DND-41 (cell line): Measurements from ENCODE around the gene TMEM127.

Source experiments
- ATAC-seq: fragments of 200-7000 bp; cut with Tn5 transposase; 3 replicates; pipeline ENCODE4 v1.9.1; 2021; ENCODE audit warnings: low read depth; ENCODE audit not compliant: insufficient read depth
- DNase-seq: peaks from one replicate; pipeline ENCODE4 v3.0.0-alpha.2; 2020
- H2AFZ ChIP-seq: 2 replicates; pipeline ENCODE4 v1.6.0; 2012; ENCODE audit warnings: low read depth, low read length
- H3K27ac ChIP-seq: 2 replicates; pipeline ENCODE4 v1.5.1; 2012; ENCODE audit warnings: low read length, inconsistent platforms
- H3K27me3 ChIP-seq: fragments of 200-600 bp; sonication (generic); 2 replicates; pipeline ENCODE4 v1.6.0; 2012; ENCODE audit warnings: low read length, mild to moderate bottlenecking, inconsistent platforms; ENCODE audit not compliant: insufficient read depth, poor library complexity
- H3K36me3 ChIP-seq: 2 replicates; pipeline ENCODE4 v1.5.1; 2012; ENCODE audit warnings: low read length, inconsistent platforms; ENCODE audit not compliant: insufficient read depth
- H3K4me1 ChIP-seq: 2 replicates; pipeline ENCODE4 v1.5.1; 2012; ENCODE audit warnings: mild to moderate bottlenecking, low read length; ENCODE audit not compliant: insufficient read depth
- H3K4me2 ChIP-seq: 2 replicates; pipeline ENCODE4 v1.6.0; 2012; ENCODE audit warnings: mild to moderate bottlenecking, moderate library complexity, low read length, inconsistent platforms; ENCODE audit not compliant: insufficient read depth
- H3K4me3 ChIP-seq, 2 experiments: fragments of 200-600 bp in 1 of 2; shearing (Covaris generic) in 1 of 2; 2 replicates each; pipeline ENCODE4 v1.5.1; 2012 to 2016; ENCODE audit warnings: inconsistent platforms in 2 of 2, low read length in 2 of 2, mild to moderate bottlenecking in 2 of 2, low read depth in 1 of 2, moderate library complexity in 1 of 2
- H3K79me2 ChIP-seq: 2 replicates; pipeline ENCODE4 v1.6.0; 2012; ENCODE audit warnings: low read length, inconsistent platforms; ENCODE audit not compliant: insufficient read depth
- H3K9ac ChIP-seq: 2 replicates; pipeline ENCODE4 v1.6.0; 2012; ENCODE audit warnings: low read depth, mild to moderate bottlenecking, inconsistent platforms, low read length, moderate library complexity
- H3K9me3 ChIP-seq: 2 replicates; pipeline ENCODE4 v1.5.1; 2012; ENCODE audit warnings: low read length, moderate library complexity, mild to moderate bottlenecking, inconsistent platforms; ENCODE audit not compliant: insufficient read depth, severe bottlenecking
- H4K20me1 ChIP-seq: 2 replicates; pipeline ENCODE4 v1.6.0; 2012; ENCODE audit warnings: low read length; ENCODE audit not compliant: insufficient read depth
- EZH2 ChIP-seq: IDR thresholded peaks from 3 replicates; pipeline ENCODE4 v1.6.1; 2012; ENCODE audit warnings: borderline replicate concordance, low read depth, mild to moderate bottlenecking, moderate library complexity, low read length, inconsistent platforms; ENCODE audit not compliant: severe bottlenecking
- TF ChIP-seq, protein P1 (sequence below): IDR thresholded peaks from 2 replicates; pipeline ENCODE4 v1.5.1; 2012; ENCODE audit warnings: borderline replicate concordance, low read length, moderate library complexity, mild to moderate bottlenecking; ENCODE audit not compliant: poor library complexity, severe bottlenecking; ENCODE audit errors: extremely low read depth

TMEM127 gene

DNA sequence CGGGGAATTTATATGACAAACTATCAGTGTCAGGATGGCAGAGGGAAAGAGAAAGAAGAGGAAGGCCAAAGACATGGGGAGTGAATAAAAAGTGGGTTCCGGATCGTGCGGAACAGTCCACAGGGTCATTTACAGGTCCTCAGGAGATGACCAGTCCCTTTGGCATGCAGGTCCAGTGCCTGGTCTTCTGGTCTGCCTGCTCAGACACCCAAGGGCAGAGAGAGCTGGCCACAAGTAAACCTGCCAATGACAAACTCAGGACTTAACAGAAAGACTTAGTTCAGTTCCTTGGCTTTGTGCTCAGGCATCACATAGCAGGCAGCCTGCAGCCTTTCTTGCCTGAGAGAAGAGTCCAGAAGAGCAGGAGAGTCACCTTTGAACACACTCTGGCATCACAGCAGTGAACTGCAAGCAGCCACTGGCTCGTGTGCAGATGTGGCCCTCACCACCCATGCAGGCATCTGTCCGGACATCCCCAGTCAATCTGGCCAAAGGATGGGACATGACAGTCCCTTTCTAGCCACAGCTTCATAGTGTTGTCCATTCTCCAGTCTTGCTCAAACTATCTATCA is 14.0 kb downstream of the TMEM127 start:
- Histone ChIP-seq H2AFZ (no peak overlapping the region), H3K27ac (no peak overlapping the region), H3K9ac (no peak overlapping the region), H3K4me2 (no peak overlapping the region), H3K9me3 (no peaks in the 10 kb centered on the region), H3K79me2 (peaks cover 2% of the 10 kb centered on the region; the same call in 1 of the 2 replicates), H3K36me3 (peaks cover 48% of the 10 kb centered on the region), H3K27me3 (no peaks in the 10 kb centered on the region), H4K20me1 (peaks cover 2% of the 10 kb centered on the region), H3K4me1 (no peaks in the 10 kb centered on the region), H3K4me3 (no peak overlapping the region)
- no peak for TF ChIP-seq EZH2
- TF ChIP-seq, protein P1, sequence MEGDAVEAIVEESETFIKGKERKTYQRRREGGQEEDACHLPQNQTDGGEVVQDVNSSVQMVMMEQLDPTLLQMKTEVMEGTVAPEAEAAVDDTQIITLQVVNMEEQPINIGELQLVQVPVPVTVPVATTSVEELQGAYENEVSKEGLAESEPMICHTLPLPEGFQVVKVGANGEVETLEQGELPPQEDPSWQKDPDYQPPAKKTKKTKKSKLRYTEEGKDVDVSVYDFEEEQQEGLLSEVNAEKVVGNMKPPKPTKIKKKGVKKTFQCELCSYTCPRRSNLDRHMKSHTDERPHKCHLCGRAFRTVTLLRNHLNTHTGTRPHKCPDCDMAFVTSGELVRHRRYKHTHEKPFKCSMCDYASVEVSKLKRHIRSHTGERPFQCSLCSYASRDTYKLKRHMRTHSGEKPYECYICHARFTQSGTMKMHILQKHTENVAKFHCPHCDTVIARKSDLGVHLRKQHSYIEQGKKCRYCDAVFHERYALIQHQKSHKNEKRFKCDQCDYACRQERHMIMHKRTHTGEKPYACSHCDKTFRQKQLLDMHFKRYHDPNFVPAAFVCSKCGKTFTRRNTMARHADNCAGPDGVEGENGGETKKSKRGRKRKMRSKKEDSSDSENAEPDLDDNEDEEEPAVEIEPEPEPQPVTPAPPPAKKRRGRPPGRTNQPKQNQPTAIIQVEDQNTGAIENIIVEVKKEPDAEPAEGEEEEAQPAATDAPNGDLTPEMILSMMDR = no peak
- DNase-seq (no peak), ATAC-seq (no peak)

- Histone ChIP-seq H3K4me3 (no peak overlapping the region), H3K79me2 (no peaks in the 10 kb centered on the region), H4K20me1 (no peaks in the 10 kb centered on the region), H2AFZ (no peak overlapping the region), H3K4me2 (no peak overlapping the region), H3K27ac (no peak overlapping the region), H3K9ac (no peak overlapping the region), H3K4me1 (no peaks in the 10 kb centered on the region), H3K27me3 (no peaks in the 10 kb centered on the region), H3K36me3 (peaks cover 41% of the 10 kb centered on the region), H3K9me3 (no peaks in the 10 kb centered on the region)
- TF ChIP-seq EZH2 = no peak
- TF ChIP-seq, protein P1 = no peak
- ATAC-seq (no peak), DNase-seq (no peak)
These were observed 15.6 kb downstream of the TMEM127 start for GRCh38 chr2:96250188-96250587.

DNA sequence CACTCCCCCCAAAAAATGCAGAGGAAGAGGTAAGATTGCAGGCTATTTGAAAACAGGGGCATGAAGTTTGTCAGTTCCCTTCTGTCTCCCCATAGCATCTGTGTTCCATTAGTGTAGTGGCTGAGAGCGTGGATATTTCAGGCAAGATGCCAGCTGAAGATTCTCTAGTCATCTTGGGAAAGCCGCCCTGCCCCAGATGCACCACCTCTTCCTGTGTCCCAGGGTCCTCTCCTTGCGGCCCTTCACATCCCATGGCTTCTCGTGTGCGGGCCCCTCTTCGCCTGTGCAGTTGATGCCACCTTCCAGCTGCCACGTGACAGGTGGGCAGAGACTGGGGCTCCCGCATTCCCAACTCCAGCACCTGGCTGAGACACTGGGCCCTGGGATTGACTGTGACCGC is 16.1 kb downstream of the TMEM127 start:
- Histone ChIP-seq H3K4me1 (no peaks in the 10 kb centered on the region), H3K4me3 (no peak overlapping the region), H3K27ac (no peak overlapping the region), H3K79me2 (no peaks in the 10 kb centered on the region), H2AFZ (no peak overlapping the region), H3K27me3 (no peaks in the 10 kb centered on the region), H3K9ac (no peak overlapping the region), H3K9me3 (no peaks in the 10 kb centered on the region), H3K36me3 (peaks cover 36% of the 10 kb centered on the region), H4K20me1 (no peaks in the 10 kb centered on the region), H3K4me2 (no peak overlapping the region)
- no peak for TF ChIP-seq EZH2
- TF ChIP-seq, protein P1 = no peak
- DNase-seq = no peak
- ATAC-seq = no peak
